Stimulated activated CD8-positive, alpha-beta memory T cell treated with anti-CD3 and anti-CD28 coated beads, Interleukin-12 subunit alpha, Interleukin-12 subunit beta, amount 100 ng/mL, for 4 hours (primary cell): ENCODE results near the gene PTAR1.

Experiments used
- DNase-seq: peaks from one replicate; pipeline ENCODE4 v3.0.0-alpha.2; 2020; ENCODE audit warnings: low read depth

The PTAR1 gene

DNA sequence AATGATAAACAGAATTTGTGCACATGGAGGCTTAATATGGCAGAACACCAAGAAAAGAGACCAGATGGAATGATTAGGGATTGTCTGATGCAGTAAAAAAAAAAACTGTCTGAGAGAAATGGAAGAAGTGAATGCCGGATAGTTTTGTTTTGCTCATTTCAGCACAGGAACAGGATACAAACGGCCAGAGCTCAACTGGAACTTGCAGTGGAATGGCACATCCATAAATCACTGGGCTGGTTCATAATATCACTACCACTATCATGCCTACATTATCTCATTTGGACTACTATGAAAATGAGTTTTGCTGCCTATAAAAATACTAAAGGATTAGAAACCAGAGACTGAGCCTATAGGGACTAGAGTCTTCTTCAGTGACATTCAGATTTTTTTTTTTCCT, 9.7 kb downstream of the PTAR1 start:
- DNase-seq = no peak

DNA sequence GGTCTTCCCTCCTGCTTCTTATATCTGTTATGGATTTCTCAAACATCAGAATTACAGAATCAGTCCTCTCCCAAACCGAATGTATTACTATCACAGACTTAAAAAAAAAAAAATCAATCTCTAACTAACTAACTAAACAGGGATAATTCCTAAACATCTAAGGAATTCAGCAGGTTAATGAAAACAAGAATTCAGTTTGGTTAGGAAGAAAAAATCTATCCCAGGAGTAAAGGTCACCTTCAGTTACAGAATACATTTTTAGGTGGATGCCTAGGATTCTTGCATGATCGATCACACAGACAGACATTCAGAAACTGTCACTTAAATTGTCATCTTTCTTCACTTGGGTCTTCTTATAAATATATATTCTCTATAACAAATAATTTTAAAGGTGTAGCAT, 11.5 kb downstream of the PTAR1 start:
- DNase-seq = no peak

DNA sequence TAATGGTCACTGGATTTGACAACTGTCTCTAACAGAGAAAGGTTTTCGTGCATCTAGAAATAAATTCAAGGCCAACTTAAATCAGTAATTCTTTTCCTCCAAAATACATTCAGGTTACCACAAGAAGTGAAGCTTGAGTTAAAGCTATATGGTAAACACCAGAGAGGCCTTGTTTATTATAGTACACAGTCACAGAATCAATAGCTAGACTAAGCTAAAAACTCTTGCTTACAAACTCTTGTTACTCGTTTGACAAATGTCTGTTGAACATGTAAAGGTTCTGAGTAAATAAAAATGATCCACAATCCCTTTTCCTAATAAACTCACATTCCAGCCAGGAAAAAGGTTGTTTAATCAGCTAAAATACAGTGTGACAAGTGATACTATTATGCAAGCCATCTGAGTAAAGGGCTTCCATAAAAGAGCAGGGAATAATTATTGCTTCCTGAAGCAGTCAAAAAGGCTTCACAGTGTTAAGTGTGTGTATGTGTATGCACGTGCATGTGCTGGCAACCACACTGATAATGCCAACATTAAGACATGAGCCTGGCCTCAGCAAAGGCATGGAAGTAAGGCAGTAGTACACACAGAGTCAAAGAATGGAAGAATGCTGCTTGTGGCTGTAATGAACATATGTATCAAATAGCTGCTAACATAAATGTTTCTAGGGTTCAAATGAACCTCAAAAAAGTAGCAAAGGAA, 12.8 kb downstream of the PTAR1 start:
- no peak for DNase-seq

DNA sequence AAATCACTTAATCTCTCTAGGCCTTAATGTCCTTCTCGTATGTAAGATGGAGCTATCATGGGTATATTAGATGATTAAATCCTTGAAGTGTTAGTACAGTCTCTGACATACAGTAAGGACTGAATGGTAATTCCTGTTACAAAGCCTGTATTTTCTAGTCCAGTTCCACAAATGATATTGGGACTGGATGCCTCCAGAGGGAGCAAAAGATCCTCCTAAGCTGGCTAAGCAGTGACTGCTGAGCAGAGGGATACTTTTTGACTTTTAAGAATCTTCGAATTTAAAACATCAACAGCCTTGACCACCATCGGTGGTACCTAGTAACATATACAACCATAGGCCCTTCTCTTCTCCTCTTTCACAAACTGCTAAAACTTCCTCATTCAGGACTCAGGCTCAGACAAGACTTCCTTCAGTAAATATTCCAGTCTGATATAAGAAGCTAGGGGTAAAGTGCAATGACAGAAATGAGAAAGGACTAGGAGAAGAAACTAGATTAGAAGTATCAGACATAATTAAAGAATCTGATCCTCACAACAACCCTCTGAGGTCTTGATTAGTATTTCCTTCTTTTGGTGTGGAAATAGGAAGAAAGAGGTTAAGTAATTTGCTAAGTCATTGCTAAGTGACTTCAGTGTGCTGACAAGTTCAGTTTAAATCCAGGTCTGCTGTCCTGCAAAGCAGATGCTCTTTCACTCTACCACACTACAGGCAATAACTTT, 13.9 kb downstream of the PTAR1 start:
- no peak for DNase-seq

DNA sequence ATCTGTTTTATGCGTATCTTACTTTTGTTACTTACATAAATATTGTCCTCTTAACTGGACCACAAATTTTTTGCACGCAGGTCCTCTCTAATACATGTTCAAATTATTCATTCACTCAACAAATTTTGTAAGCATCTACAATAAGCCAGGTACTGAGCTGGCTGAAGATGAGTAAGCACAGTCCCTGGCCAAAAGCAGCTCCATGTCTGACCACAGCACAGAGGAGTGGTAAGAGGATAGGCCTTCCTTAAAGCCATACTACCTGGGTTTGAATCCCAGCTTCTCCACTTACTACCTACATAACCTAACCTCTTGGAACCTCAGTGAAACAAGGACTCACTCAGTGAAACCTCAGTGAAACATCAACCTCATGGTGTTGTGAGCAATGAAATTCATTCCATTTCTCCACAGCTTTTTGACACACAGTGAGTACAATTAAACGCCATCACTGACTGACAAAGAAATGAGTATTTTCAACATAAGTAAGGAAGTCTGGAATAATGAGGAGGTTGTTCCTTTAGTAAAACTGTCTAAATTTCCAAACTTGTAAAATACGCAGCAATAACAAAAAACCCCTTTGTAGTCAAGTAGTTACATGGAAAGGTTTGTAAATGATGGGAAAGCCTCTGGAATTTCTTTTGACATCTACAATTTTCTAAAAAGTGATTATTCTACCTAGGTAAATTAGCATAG, 15.0 kb downstream of the PTAR1 start:
- no peak for DNase-seq

DNA sequence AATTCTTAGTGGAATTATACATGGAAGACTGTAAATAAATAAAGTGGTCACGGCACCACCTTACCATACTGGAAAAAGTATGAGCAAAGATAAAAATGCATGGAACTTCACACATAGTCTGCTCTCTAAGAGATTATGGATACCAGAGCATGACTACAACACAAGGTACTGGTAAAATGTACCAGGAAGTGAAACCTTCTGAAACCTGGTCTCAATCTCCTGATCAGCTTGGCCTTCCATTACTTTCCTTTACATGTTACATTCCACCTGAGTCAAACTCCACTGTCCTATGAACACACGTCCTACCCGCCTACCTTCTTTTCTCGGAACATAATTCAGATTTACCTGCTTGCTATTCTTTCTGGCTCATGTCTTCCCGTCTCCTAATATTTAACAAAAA, 15.9 kb downstream of the PTAR1 start:
- DNase-seq = no peak

DNA sequence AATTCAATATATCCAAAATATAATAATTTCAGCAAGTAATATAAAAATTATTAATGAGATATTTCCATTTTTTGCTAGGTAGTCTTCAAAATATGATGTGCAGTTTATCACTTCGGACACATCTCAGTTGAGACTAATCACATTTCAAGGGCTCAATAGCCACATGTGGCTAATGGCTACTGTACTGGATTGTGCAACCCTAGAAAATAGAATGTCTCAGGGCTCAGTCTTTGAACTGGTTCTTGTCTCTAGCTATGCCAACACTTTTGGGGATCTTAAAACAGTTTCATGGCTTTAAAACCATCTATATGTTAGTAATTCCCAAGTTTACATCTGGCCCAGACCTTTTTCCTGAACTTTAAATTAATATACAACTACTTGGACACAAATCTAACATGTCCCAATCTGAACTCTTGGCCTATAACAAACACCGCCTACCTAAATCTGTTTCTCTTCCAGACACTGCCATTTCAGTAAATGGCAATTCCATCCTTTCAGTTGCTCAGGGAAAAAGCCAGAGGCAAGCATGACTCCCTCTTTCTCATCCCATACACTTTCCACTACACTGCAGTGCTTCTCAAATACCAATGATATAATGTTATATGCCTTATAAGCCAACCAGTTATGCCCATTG, 18.8 kb downstream of the PTAR1 start:
- no peak for DNase-seq

DNA sequence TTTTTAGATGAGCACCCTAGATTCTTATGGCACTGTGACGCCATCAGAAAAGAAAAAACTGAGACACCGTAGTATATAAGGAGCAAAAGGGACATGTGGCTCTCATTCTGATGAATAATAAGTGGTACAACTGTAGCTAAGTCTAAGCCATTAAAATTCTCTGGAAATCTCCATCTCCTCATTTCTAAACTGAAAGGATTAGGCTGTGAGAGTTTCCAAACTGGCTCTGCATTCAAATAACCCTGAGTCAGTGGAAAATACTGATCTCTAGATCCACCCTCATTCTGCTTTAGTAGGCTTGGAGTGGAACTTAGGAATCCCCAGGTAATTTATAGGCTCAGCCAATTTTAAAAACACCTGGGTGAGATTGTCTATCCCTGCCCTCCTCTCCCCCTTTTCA, 28.5 kb downstream of the PTAR1 start:
- no peak for DNase-seq

DNA sequence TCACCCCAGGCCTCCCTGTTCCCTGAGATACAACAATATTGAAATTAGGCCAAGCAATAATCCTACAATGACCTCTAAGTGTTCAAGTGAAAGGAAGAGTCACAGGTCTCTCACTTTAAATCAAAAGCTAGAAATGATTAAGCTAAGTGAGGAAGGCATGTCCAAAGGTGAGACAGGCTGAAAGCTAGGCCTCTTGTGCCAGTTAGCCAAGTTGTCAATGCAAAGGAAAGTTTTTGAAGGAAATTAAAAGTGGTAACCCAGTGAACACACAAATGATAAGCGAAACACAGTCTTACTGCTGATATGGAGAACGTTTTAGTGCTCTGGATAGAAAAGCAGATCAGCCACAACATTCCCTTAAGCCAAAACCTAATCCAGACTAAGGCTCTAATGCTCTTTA, 39.8 kb downstream of the PTAR1 start:
- DNase-seq = no peak

DNA sequence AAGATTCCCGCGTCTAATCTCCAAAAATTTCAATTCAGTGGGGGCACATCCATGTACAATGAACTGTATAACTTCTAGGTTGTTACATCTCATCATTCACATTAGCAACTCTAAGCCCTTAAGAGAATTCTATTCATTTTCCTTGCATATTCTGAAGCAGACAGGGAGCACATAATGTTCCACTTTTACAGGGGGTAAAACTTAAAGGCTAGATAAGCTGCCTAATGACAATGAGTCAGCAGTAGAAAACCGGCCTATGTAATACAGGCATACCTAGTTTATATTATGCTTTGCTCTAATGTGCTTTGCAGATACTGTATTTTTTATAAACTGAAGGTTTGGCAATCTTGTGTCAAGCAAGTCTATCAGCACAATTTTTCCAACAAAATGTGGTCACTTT, 40.4 kb downstream of the PTAR1 start:
- no peak for DNase-seq

DNA sequence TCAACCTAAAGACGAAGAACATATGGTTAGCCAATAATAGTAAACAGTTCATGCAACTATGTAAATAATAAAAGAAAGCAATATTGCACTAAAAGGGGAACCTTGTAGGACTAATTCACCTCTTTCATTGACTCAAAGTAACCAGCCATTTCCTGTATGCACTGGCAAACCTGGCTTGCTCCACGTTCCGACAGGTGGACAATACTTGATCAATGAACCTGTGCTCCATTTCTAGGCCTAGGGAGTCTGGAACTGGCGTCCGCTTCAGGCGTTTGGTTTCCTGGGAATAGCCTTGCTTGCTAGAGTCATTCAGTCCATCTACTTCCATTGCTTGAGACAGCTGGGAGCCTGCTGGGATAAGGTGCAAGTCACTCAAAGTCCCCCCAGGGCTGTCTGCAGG, 41.6 kb downstream of the PTAR1 start:
- DNase-seq = no peak

DNA sequence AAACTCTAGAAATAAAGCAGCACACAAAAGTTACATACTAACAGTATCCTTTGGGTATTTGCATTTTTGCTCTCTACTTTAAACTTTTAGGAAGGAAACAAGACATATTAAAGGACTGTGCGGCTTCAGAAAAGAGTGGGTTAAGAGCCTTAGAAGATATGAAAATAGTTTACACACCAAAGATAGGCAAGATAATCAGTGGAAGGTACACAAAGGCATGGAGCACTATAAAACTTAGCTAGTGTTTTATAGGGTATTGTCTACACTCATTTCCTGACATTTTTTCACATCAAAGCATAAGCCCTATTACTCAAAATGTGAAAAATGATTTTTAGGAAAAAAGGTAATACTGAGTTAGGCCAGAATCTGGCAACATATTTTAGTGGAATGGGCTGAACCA, 44.0 kb downstream of the PTAR1 start:
- no peak for DNase-seq

DNA sequence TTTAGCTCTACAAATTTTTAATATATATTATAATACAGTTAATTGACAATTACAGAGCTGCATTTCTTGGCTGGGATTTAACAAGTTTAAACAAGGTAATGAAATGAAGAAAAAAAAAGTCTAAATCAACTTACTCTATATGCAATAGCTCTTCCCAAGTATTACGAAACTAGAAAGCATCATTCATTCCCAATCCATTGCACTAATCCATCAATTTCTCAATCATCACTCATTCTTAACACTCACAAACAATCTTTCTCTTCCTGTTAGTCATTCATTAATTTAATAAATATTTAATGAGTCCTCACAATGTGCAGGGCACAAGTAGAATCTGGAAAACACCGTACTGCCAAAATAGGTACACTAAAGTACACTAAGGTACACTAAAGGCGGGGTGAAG, 44.7 kb downstream of the PTAR1 start:
- DNase-seq = no peak

DNA sequence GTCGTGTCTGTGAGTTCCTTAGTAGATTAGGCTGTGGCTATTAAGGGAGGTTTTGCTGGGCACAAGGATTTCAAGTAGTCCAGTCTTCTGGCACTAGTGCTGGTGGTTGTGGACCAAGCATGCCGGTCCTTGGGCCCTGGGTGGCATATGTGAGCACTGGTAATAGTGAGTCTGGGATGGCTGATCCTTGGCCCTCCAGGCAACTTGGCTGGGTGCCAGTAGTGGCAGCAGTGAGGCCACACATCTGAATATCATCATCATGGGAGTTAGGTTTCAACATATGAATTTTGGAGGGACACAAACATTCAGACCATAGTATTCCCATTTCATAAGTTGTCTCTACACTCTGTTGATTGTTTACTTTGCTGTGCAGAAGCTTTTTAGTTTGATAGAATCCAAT, 62.3 kb downstream of the PTAR1 start:
- no peak for DNase-seq

DNA sequence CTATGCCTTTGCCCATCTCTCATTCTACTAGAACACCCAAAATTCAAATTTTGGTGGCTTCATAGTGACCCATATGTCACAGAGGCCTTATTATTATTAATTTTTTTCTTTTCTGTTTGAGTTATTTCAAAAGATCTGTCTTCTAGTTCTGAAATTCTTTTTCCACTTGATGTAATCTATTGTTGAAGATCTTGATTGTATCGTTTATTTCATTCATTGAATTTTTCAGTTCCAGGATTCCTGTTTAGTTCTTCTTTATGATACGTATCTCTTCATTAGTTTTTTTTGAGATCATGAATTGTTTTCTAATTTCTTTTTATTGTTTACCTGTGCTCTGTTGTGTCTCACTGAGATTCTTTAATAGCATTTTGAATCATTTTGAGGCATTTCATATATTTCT, 63.0 kb downstream of the PTAR1 start:
- DNase-seq = no peak

DNA sequence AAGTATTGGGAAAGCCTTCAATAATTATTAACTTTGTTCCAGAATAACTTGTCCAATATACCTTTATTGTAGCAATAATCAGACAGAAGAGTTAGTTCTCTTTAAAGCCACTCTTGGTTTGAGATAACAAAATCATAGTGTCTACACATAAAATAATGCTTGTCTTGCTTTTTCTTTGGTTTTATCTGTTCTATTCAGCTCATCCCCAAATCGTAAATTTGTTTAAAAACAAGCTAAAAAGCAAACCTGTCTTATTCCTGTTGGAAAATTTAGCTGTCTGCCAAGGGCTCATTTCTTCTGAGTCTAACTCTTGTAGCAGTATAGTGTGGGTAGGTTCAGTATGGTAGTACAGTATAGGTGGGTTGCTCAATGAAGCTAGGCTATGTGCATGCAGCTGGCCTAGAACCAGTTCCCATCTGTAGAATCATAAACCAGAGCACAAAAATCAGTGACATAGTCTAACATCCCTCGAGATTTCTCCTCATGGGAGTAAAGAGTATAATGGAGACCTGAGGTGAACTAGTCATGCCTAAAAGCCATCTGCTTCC, 69.7 kb downstream of the PTAR1 start:
- no peak for DNase-seq

DNA sequence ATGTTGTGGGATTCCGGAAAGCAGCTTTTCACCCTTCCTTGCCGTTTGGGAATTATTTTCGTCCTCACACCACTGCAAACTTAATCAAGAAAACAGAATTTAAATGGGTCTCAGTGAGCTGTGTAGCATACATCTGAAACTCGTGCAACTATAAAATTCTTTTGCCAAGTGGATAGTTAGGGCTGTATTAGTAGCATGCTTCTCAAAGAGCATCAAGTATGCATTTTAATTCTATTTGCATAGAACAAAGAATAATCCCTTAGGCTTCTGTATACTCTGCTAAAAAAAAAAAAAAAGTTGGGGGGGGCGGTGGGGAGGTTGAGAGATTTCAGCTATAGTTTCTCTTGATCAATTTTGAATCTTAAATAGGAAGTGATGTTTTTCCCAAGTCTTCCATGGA, 75.9 kb downstream of the PTAR1 start:
- no peak for DNase-seq

DNA sequence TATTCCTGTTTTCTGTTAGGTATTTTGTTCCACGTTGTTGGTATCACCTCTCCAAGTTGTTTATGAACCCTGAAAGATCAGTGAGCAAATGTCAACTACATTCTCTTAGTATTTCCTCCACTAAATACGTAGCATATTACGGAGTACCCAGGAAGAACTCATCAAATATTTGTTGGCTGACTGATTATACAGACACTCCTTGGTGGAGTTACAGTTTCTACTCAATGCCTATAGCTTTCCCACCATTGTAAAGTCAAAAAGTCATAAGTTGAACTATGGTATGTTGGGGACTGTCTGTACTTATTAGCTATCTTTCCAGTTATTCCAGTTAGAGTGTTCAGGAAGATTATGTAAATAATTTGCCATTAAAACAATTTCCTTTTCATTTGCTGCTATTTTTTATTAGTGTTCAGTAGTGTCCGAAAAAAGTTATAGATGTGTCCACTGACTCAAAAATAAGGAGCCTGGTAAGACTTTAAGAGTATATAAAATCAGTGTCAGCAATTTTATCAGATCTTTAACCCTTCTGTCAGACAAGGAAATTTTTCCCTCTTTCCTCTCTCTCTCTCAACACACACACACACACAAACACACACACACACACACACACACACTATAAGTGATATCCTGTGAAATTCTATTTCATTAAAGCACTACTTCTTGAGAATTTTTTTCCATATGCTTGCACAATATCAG, 80.8 kb downstream of the PTAR1 start:
- no peak for DNase-seq

DNA sequence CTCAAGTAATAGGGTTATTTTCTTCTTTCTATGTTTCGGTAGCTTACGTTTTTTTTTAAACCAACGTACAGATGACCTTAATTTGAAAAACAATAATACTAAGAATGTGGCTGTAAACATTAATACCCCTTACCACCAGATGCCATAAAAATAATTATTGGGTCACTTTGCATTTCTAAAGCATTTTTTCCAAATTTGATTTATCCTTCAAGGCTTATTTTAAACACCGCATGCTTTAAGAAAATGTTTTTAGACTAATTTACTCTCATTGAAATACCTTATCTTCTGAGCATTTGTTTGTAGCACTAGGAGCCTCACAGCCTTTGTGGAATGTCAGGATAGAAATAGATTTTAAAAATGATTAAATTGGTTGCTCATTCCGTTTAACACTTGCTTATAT, 81.9 kb downstream of the PTAR1 start:
- DNase-seq = no peak

DNA sequence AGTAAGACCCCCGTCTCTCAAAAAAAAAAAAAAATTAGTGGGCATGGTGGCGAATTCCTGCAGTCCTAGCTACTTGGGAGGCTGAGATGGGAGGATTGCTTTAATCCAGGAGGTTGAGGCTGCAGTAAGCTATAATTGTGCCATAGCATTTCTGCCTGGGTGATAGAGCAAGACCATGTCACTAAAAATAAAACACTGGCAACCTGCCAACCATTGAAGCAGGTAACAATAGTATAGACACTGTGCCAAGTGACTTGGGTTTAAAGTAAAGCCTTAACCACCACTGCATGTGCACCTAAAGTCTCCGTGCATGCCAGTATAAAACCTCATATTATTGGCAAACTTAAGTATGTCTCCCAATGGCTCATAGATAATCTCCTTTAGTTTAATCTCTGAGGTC, 84.2 kb downstream of the PTAR1 start:
- DNase-seq = no peak

DNA sequence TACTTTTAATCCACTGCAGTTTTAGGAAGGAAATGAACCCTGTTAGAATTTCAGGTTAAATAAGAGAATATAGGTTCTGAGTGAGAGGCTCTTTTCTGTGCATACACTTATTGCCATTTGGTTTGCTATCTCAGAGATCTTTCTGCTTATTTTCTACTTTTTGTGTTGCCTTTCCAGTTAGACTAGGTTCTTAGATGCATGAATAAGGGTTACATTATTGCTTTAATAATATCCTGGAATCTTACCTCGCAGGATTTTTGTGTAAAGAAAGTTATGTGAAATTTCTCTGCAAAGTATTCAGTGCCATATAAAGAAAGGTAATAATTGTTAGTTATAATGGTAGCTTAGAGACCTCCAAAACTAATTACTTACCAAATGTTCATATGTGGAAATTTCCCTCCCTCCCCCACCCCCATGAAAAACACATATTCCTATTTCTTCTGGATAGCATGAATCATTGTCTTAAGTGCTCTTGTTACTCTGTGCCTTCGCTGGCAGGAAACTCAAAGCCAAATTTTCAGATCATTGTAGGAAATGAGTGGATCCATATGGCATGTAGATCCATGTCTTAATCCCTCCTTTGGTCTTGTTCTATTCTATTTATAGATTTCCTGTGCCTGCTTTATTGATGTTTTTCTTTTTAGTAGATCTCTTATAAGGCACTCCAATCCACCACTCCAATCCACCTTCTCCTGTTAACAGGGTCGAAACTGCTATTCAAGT, 84.9 kb downstream of the PTAR1 start:
- no peak for DNase-seq
